Loucy (cell line): ENCODE results near the gene ZDHHC8.

ENCODE experiments used
- H2AFZ ChIP-seq: fragments of 200-600 bp; sonication (generic); 2 replicates; pipeline ENCODE4 v1.6.0; 2016; ENCODE audit warnings: antibody characterized with exemption, mild to moderate bottlenecking, low read length, moderate library complexity
- H3F3A ChIP-seq: fragments of 200-600 bp; 2 replicates; pipeline ENCODE4 v1.6.0; 2016; ENCODE audit warnings: antibody characterized with exemption, low read depth, mild to moderate bottlenecking
- H3K27me3 ChIP-seq: fragments of 200-600 bp; sonication (generic); 2 replicates; pipeline ENCODE4 v1.6.1; 2014; ENCODE audit warnings: low read length, mild to moderate bottlenecking; ENCODE audit not compliant: insufficient read depth, poor library complexity, severe bottlenecking
- H3K36me3 ChIP-seq: fragments of 200-600 bp; sonication (generic); 2 replicates; pipeline ENCODE4 v1.6.1; 2016; ENCODE audit warnings: low read length; ENCODE audit not compliant: insufficient read depth
- H3K4me1 ChIP-seq: fragments of 200-600 bp; sonication (generic); 2 replicates; pipeline ENCODE4 v1.5.1; 2014; ENCODE audit warnings: low read length, mild to moderate bottlenecking; ENCODE audit not compliant: insufficient read depth, poor library complexity, severe bottlenecking
- H3K4me2 ChIP-seq: fragments of 200-600 bp; sonication (generic); 2 replicates; pipeline ENCODE4 v1.6.0; 2014; ENCODE audit warnings: antibody characterized with exemption, low read length, low read depth, mild to moderate bottlenecking; ENCODE audit not compliant: poor library complexity, severe bottlenecking
- H3K4me3 ChIP-seq: fragments of 200-600 bp; sonication (generic); 2 replicates; pipeline ENCODE4 v1.5.1; 2014; ENCODE audit warnings: low read length, mild to moderate bottlenecking, mixed read lengths; ENCODE audit not compliant: poor library complexity, severe bottlenecking
- H3K79me2 ChIP-seq: fragments of 200-600 bp; sonication (generic); 2 replicates; pipeline ENCODE4 v1.6.1; 2014; ENCODE audit warnings: low read length; ENCODE audit not compliant: insufficient read depth
- H3K9ac ChIP-seq: fragments of 200-600 bp; sonication (generic); 2 replicates; pipeline ENCODE4 v1.6.0; 2014; ENCODE audit warnings: mild to moderate bottlenecking, low read depth, low read length, moderate library complexity; ENCODE audit not compliant: poor library complexity, severe bottlenecking
- H3K9me2 ChIP-seq: fragments of 200-600 bp; sonication (generic); replicated peaks from 2 replicates; pipeline ENCODE4 v1.6.1; 2016; ENCODE audit warnings: low read depth, low read length, mixed read lengths
- H3K9me3 ChIP-seq: fragments of 200-600 bp; sonication (generic); 2 replicates; pipeline ENCODE4 v1.6.1; 2014; ENCODE audit warnings: mild to moderate bottlenecking, antibody characterized with exemption, low read length, low read depth; ENCODE audit not compliant: insufficient read depth
- H4K20me1 ChIP-seq: fragments of 200-600 bp; sonication (generic); 2 replicates; pipeline ENCODE4 v1.6.0; 2014; ENCODE audit warnings: antibody characterized with exemption, low read length, mild to moderate bottlenecking; ENCODE audit not compliant: insufficient read depth, poor library complexity, severe bottlenecking
- EZH2phosphoT487 ChIP-seq: fragments of 200-600 bp; IDR thresholded peaks from 2 replicates; pipeline ENCODE4 v1.6.1; 2018; ENCODE audit warnings: antibody characterized with exemption, mild to moderate bottlenecking, moderate library complexity, borderline replicate concordance
- TF ChIP-seq, protein P1 (sequence below): fragments of 200-600 bp; sonication (generic); conservative IDR thresholded peaks from 2 replicates; pipeline ENCODE4 v1.5.1; 2014; ENCODE audit warnings: mild to moderate bottlenecking, antibody characterized with exemption, low read length

ZDHHC8 gene

GRCh38 chr22:20114506-20115475 is 16.8 kb upstream of the ZDHHC8 start:
- Histone ChIP-seq H3K4me3 (peak overlapping the region; percentile 98), H4K20me1 (peaks cover 31% of the 10 kb centered on the region), H2AFZ (no peak overlapping the region), H3K79me2 (peaks cover 57% of the 10 kb centered on the region), H3K36me3 (peaks cover 49% of the 10 kb centered on the region; the same call in 1 of the 2 replicates), H3K4me1 (peaks cover 28% of the 10 kb centered on the region), H3F3A (no peaks in the 10 kb centered on the region), H3K9ac (peak overlapping the region; percentile 98), H3K27me3 (no peaks in the 10 kb centered on the region), H3K4me2 (peak overlapping the region; percentile 89), H3K9me2 (no peaks in the 10 kb centered on the region), H3K9me3 (no peaks in the 10 kb centered on the region)
- TF ChIP-seq, protein P1, sequence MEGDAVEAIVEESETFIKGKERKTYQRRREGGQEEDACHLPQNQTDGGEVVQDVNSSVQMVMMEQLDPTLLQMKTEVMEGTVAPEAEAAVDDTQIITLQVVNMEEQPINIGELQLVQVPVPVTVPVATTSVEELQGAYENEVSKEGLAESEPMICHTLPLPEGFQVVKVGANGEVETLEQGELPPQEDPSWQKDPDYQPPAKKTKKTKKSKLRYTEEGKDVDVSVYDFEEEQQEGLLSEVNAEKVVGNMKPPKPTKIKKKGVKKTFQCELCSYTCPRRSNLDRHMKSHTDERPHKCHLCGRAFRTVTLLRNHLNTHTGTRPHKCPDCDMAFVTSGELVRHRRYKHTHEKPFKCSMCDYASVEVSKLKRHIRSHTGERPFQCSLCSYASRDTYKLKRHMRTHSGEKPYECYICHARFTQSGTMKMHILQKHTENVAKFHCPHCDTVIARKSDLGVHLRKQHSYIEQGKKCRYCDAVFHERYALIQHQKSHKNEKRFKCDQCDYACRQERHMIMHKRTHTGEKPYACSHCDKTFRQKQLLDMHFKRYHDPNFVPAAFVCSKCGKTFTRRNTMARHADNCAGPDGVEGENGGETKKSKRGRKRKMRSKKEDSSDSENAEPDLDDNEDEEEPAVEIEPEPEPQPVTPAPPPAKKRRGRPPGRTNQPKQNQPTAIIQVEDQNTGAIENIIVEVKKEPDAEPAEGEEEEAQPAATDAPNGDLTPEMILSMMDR = no peak
- no peak for TF ChIP-seq EZH2phosphoT487

DNA sequence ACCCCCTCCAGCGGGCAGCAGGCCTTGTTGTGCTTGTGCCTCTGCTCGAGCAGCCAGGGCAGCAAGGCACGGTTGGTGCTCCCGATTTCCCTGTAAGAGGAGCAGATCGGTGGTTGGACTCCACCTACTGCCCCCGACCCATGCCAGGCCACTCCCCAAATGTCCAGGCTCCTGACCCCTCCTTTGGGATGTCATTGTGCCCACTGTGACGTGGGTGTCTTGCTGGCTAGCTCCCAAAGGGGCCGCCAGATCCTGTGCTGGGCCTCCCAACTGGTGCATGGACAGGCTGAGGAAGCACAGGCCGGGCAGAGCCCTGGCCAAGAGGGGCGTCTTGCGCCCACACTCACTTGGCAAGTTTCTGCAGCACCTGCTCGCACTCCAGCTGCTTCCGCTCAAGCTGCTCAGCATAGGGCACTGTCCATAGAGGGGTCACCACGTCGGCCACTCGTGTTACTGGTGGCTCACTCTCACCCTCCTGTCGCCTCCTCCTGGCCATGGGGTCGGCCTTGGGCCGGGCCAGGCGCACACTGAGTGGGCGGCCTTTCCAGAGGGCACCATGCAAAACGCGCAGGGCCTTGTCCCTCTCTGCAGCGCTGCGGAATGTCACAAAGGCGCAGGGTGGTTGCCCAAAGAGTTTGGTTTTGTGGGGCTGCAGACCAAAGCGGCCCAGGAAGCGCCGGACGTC is 15.8 kb upstream of the ZDHHC8 start, which contains the start of gene RANBP1:
TSS of gene RANBP1 (plus strand) at position 414 of the 685 bp plus-strand sequence. CDS start at position 495, 81 bp downstream.
- Histone ChIP-seq H3K79me2 (peaks cover 68% of the 10 kb centered on the region), H4K20me1 (peaks cover 41% of the 10 kb centered on the region)

GRCh38 chr22:20116376-20116950 is 15.1 kb upstream of the ZDHHC8 start:
- Histone ChIP-seq H3K9me3 (no peaks in the 10 kb centered on the region), H3K9ac (peak overlapping the region; percentile 98), H3K27me3 (no peaks in the 10 kb centered on the region), H3K36me3 (peaks cover 50% of the 10 kb centered on the region; the same call in 1 of the 2 replicates), H4K20me1 (peaks cover 46% of the 10 kb centered on the region), H2AFZ (peak overlapping the region; percentile 75), H3K4me1 (peaks cover 40% of the 10 kb centered on the region), H3K79me2 (peaks cover 74% of the 10 kb centered on the region), H3K4me3 (peak overlapping the region; percentile 98), H3K9me2 (no peaks in the 10 kb centered on the region), H3K4me2 (peak overlapping the region; percentile 89), H3F3A (no peaks in the 10 kb centered on the region)
- TF ChIP-seq, protein P1 = no peak
- TF ChIP-seq EZH2phosphoT487 = no peak

More for the DNA sequence above, 15.8 kb upstream of the ZDHHC8 start, which contains the start of gene RANBP1:
- Histone ChIP-seq H3K36me3 (peaks cover 49% of the 10 kb centered on the region; the same call in 1 of the 2 replicates), H3K9me3 (no peaks in the 10 kb centered on the region), H3K9me2 (no peaks in the 10 kb centered on the region), H2AFZ (peak within 1 kb of the TSS; percentile 75), H3K4me3 (peak within 1 kb of the TSS; percentile 98), H3K4me2 (peak within 1 kb of the TSS; percentile 89), H3K9ac (peak within 1 kb of the TSS; percentile 98), H3K27me3 (no peaks in the 10 kb centered on the region), H3K4me1 (peaks cover 38% of the 10 kb centered on the region), H3F3A (no peaks in the 10 kb centered on the region)
- TF ChIP-seq, protein P1 = no peak
- no peak for TF ChIP-seq EZH2phosphoT487
